HG03378 (cell line): ENCODE measurements around the gene TBCCD1.
"Not testable (repeated sequence)": the region's sequence is repeated elsewhere in the genome, so short reads cannot be mapped to it uniquely, and the experiment has no call there.

Experiments used
- ATAC-seq: cut with Tn5 transposase; IDR thresholded peaks from one replicate; pipeline ENCODE4 v1.9.1; 2021; ENCODE audit warnings: mild to moderate bottlenecking, moderate library complexity; ENCODE audit not compliant: unreplicated experiment

TBCCD1 gene

GRCh38 chr3:186564586-186564985 lies 2.6 kb downstream of the TBCCD1 start:
- ATAC-seq, result no peak

- no peak for ATAC-seq
These were observed 14.6 kb downstream of the TBCCD1 start for GRCh38 chr3:186552408-186553031.

GRCh38 chr3:186551387-186551786 lies 15.8 kb downstream of the TBCCD1 start:
- no peak for ATAC-seq

GRCh38 chr3:186549497-186549896 lies 17.6 kb downstream of the TBCCD1 start:
- no peak for ATAC-seq

- ATAC-seq, result no peak
These were observed 22.9 kb downstream of the TBCCD1 start, which contains the start of gene CRYGS for GRCh38 chr3:186544281-186544680. TSS of gene CRYGS (minus strand) at chr3:186544380. CDS start at chr3:186544326, 54 bp downstream.

- no peak for ATAC-seq
These were observed 26.3 kb downstream of the TBCCD1 start for GRCh38 chr3:186540835-186541226.

GRCh38 chr3:186540221-186540834 lies 26.8 kb downstream of the TBCCD1 start:
- peak; percentile 65 for ATAC-seq

GRCh38 chr3:186538779-186539178 lies 28.4 kb downstream of the TBCCD1 start:
- ATAC-seq, result peak; percentile 19

- no peak for ATAC-seq
These were observed 30.0 kb downstream of the TBCCD1 start for GRCh38 chr3:186536883-186537844.

GRCh38 chr3:186534113-186534669 lies 32.9 kb downstream of the TBCCD1 start:
- peak; percentile 90 for ATAC-seq

GRCh38 chr3:186532598-186533072 lies 34.5 kb downstream of the TBCCD1 start:
- ATAC-seq, result peak; percentile 52

- not testable (repeated sequence) for ATAC-seq
These were observed 35.4 kb downstream of the TBCCD1 start for GRCh38 chr3:186531694-186532093.

- no peak for ATAC-seq
These were observed 36.7 kb downstream of the TBCCD1 start for GRCh38 chr3:186530415-186530814.

- no peak for ATAC-seq
These were observed 37.7 kb downstream of the TBCCD1 start for GRCh38 chr3:186529201-186529999.

GRCh38 chr3:186526256-186526606 lies 40.9 kb downstream of the TBCCD1 start:
- ATAC-seq, result peak; percentile 38

- peak; percentile 27 for ATAC-seq
These were observed 41.5 kb downstream of the TBCCD1 start for GRCh38 chr3:186525369-186526255.

- ATAC-seq, result no peak
These were observed 42.5 kb downstream of the TBCCD1 start for GRCh38 chr3:186524616-186525015.

GRCh38 chr3:186523434-186523833 lies 43.7 kb downstream of the TBCCD1 start:
- no peak for ATAC-seq

GRCh38 chr3:186523022-186523421 lies 44.1 kb downstream of the TBCCD1 start:
- ATAC-seq, result no peak
